Gastroesophageal sphincter (tissue), 3 donors: ENCODE results near the gene ALDH3A2.
A peak's percentile ranks its signal among the peaks of the same experiment; 100 is the strongest.

Experiments
- CTCF ChIP-seq, 4 experiments: fragments of 200-600 bp in 2 of 4; fragments of 450-650 bp in 2 of 4; sonication (generic) in 1 of 4; IDR thresholded peaks; one replicate each; pipeline ENCODE4 v1.5.1; 2017 to 2019; ENCODE audit warnings: antibody characterized with exemption in 4 of 4, mild to moderate bottlenecking in 2 of 4, moderate library complexity in 2 of 4
- POLR2A ChIP-seq, 2 donors: fragments of 450-650 bp; IDR thresholded peaks; one replicate each; pipeline ENCODE4 v1.6.1; 2017; ENCODE audit warnings: antibody characterized with exemption in 2 of 2, mild to moderate bottlenecking in 2 of 2, moderate library complexity in 1 of 2
- POLR2AphosphoS5 ChIP-seq: sonication (generic); formaldehyde crosslinking; IDR thresholded peaks from one replicate; pipeline ENCODE4 v1.6.1; 2017; ENCODE audit warnings: antibody characterized with exemption

DNA sequence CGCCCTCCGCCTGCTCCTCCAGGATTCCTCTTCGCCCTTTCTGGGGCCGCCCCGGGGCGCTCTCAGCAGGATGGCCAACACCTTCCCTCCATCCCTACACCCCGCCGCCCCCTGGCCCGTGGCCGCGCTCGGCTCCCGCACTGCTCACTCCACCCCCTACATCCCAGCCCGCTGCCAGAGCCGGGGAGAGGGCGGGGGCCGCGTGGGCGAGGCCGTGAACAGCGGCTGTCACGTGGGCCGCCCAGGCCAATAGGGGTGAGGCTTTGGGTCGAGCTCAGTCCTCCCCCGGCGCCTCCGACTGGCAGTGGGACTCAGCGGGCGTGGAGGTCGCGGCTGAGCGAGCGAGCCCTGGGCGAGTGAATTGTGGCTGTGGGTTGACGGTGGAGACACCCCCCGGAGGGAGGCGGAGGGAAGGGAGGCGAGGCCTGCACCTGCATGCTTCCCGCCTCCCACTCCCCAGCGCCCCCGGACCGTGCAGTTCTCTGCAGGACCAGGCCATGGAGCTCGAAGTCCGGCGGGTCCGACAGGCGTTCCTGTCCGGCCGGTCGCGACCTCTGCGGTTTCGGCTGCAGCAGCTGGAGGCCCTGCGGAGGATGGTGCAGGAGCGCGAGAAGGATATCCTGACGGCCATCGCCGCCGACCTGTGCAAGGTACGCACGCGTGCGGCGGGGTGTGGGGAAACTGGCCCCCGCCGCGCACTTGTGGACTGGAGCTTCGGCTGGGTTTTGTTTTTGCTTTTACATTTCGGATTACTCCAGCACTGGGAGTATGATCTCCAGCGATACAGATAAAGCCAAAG is at the start of gene ALDH3A2:
- TF ChIP-seq POLR2A (IDR thresholded peaks at IDR 0.05) (peak; percentile 92 to 96), CTCF (IDR thresholded peaks at IDR 0.05) (peak in 3 of 4 experiments; percentile 32 to 50 (median 40)), POLR2AphosphoS5 (peak; percentile 98)
